GM12892 (cell line): Measurements from ENCODE around the gene KLLN.
"Not testable (repeated sequence)": the region's sequence is repeated elsewhere in the genome, so short reads cannot be mapped to it uniquely, and the experiment has no call there.

Experiments
- DNase-seq: peaks from one replicate; pipeline ENCODE4 v3.0.0; 2011; ENCODE audit not compliant: insufficient read length
- FAIRE-seq: peaks from 2 replicates; lab custom pipeline; 2011; peaks lifted over from hg19 to GRCh38; lab: Jason Lieb, UNC
- POLR2A ChIP-seq: IDR thresholded peaks from 2 replicates; pipeline ENCODE4 v1.6.1; 2011; ENCODE audit warnings: low read depth, low read length, control low read depth
- POLR2AphosphoS5 ChIP-seq: IDR thresholded peaks from 2 replicates; pipeline ENCODE4 v1.6.1; 2011; ENCODE audit warnings: low read depth, low read length, control low read depth
- TAF1 ChIP-seq: IDR thresholded peaks from 2 replicates; pipeline ENCODE4 v1.6.1; 2011; ENCODE audit warnings: low read depth, mild to moderate bottlenecking, control low read depth, low read length, borderline replicate concordance

The KLLN gene

DNA sequence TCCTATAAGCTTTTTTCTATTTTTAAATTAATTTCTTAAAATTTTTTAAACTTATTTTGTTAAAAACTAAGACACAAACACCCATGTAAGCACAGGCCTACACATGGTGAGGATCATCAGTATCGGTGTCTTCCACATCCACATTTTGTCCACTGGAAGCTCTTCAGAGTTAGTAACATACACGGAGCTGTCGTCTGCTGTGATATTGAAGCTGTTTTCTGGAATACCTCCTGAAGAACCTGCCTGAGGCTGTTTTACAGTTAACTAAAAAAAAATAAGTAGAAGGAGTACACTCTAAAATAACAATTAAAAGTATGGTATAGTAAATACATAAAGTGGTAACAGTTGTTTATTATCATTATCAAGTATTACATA is 17.7 kb downstream of the KLLN start:
- no peak for FAIRE-seq
- no peak for DNase-seq
- TF ChIP-seq POLR2A (no peak), POLR2AphosphoS5 (no peak), TAF1 (no peak)

DNA sequence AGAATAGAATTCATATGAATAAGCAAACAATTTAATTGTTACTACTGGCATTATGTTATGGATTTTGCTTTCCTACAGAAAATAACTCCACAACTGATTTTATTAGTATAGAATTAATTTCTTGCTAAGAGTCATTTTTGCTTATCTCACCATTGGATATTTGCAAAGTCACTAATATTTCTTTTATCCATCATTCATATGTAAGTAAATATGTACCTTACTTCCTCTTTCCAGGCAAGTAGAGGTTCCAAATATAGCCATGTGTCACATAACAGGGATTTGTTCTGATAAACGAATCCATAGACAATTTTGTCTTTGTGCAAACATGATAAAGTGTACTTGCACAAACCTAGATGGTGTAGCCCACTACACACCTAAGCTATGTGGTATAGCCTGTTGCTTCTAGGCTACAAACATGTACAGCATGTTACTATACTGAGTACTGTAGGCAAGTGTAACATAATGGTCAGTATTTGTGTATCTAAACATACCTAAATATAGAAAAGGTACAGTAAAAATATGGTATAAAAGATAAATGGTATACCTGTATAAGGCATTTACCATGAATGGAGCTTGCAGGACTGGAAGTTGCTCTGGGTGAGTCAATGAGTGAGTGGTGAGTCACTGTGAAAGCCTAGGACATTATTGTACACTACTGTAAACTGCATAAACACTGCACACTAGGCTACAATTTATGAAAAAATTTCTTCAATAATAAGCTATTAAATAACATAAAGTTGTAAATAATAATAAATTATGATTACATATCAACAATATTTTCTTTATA is 18.3 kb downstream of the KLLN start:
- no peak for FAIRE-seq
- DNase-seq = no peak
- TF ChIP-seq TAF1 (no peak), POLR2A (no peak)

DNA sequence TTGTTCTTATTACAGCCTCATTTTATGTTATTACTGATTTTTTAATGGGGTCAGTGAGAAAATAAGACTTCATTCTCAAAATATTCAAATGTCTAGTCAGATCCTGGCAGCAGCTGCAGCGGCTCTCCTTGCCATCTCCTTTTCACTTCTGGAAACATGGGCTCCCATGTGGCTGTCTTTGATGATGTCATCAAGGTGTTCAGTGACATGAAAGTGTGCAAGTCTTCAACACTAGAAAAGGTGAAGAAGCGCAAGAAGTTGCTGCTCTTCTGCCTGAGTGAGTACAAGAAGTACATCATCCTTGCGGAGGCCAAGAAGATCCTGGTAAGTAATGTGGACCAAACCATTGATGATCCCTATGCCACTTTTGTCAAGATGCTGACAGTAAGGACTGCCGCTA is 19.6 kb downstream of the KLLN start:
- no peak for TF ChIP-seq TAF1
- TF ChIP-seq POLR2AphosphoS5 = no peak
- TF ChIP-seq POLR2A = no peak
- DNase-seq = no peak
- no peak for FAIRE-seq

DNA sequence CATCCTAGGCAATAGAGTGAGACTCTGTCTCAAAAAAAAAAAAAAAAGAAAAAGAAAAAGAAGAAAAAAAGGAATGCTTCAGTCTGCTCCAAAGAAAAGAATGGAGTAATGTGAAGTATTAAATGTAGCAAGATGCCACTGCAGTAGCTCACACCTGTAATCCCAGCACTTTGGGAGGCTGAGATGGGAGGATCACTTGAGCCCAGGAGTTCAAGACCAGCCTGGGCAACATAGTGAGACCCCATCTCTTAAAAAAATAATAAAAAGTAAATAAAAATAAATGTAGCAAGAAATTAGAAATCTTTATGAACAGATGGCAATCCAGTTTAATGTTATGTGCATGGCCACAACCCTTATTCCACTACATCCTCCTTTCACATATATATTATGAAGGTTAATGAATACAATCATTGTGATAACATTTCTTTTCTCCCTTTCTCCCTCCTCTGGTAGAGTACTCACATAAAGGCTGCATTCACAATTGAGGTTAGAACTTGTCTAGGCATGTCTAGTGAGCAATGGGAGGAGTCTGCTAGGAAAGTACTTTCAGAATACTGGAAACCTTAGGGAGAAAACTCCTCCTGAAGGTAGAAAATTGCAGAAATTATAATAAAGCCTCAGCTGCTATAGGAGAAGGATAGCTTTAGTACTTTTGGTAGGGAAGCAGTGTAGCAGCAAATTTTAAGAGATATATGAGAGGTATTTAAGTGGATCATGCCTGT is 20.4 kb downstream of the KLLN start:
- TF ChIP-seq TAF1 (no peak), POLR2A (no peak), POLR2AphosphoS5 (no peak)
- DNase-seq = no peak
- no peak for FAIRE-seq

DNA sequence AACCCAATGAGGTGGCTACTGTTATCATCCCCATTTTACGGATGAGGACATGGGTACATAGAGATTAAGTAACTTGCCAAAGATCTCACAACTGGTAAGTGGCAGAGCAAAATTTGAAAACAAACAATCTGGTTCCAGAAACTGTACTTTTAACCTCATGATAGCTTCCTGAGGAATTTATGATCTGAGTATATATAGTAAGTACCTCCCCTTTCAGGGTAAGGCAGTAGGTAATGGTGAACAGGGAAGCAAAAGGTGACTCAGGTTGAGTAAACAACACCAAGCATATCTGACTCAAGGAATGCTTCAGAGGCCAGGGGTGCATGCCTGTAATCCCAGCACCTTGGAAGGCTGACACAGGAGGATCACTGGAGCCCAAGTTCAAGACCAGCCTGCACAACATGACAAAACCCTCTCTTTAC is 21.1 kb downstream of the KLLN start:
- TF ChIP-seq POLR2A (no peak), TAF1 (no peak), POLR2AphosphoS5 (no peak)
- FAIRE-seq (no peak), DNase-seq (no peak)

DNA sequence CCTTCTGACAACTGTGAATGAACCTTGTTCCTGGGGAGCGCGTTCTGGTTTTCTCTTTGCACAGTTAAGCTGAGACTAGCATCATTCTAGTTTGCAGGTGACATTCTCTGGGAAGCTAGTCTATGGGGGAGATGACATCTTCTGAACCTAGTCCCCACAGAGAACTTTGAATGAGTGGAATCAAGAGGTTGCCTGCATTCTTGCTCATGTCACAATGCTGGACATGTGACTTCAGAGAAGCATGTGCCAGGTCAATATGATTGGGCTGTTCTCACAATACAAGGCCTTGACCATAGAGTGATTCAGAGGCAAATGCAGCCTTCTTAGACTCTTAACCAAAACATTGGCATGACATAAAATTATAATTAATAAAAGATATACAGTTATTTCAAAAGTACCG is 22.1 kb downstream of the KLLN start:
- no peak for TF ChIP-seq POLR2A
- TF ChIP-seq POLR2AphosphoS5 = no peak
- DNase-seq (no peak), FAIRE-seq (no peak)

DNA sequence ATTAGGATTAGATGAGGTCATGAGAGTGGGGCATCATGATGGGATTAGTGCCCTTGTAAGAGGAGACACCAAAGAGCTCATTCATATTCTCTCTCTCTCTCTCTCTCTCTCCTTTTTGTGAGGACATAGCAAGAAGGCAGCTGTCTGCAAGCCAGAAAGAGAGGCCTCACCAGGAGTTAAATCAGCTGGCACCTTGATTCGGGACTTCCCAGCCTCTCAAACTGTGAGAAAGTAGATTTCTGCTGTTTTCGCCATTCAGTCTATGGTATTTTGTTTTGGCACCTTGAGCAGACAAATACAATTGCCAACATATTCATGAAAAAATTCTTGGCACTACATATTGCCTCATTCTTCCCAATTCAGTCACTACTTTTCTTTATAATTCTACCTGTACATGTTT is 24.7 kb downstream of the KLLN start:
- DNase-seq (no peak), FAIRE-seq (no peak)
- TF ChIP-seq POLR2A = no peak
- no peak for TF ChIP-seq TAF1
- TF ChIP-seq POLR2AphosphoS5 = no peak

DNA sequence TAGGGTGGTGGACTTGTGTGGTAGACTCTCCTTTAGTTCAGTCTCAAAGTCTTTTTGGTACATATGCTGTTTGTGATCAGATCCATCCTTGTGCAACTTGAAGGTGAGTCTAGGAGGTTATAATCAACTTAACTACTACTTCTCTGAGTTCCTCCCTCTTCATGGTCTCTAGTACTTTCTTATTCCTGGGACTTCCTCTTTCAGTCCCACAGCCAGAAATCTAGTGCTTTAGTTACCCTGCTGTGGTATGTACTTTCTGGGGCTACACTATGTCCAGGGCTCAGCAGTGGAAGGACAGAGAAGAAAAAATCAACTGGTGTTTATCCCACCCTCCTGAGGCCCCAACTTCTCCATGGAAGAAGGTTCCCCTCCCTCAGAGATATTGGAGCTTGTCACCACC is 25.9 kb downstream of the KLLN start:
- DNase-seq (no peak), FAIRE-seq (no peak)
- TF ChIP-seq POLR2AphosphoS5 = no peak
- TF ChIP-seq TAF1 = no peak
- TF ChIP-seq POLR2A = no peak

DNA sequence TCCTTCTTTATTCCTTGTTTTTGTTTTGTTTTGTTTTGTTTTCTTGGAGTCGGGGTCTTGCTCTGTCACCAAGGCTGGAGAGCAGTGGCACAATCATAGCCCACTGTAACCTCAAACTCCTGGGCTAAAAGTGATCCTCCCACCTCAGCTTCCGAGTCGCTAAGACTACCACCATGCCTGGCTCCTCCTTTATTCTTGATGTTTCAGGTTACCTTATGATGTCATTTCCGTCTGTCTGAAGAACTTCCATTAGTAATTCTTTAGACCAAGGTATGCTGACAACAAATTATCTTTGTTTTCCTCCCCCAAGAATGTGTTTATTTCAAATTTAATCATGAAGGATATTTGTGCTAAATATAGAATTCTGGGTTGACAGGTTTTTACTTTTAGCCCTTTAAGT is 27.2 kb downstream of the KLLN start:
- no peak for DNase-seq
- TF ChIP-seq TAF1 (no peak), POLR2A (no peak), POLR2AphosphoS5 (no peak)
- FAIRE-seq = no peak

DNA sequence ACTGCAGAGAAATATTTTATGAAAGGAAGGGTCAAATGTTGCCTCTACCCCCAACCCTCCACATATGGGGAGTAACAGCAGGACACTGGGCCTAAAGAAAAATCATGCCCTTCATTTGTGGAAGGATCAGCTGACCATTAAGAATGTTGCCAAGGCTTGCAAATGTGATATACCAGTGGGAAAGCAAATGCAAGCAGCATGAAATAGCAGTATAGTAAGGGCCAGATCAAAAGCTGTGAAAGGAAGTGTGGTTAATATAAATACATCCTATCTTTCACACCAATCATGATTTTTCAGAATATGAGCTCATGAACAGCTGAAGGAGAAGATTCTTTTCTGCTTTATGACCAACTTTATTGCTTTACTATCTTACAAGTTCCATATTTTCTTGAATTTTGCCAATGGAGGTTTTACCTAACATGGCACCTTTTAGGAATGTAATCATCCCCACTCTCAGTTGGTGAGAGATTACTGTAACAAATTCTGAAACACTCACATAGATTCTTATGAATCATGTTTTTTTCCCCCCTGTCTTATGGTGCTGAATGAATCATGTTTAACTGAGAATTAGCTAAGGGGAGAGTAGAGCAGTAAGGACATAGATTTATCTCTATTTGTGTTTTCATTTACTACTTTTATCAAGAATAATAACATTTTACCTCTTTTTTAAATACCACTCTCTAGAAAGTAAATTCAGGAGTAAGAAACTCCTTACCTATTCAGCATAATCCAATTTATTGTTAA is 33.2 kb downstream of the KLLN start:
- FAIRE-seq (no peak), DNase-seq (no peak)
- no peak for TF ChIP-seq POLR2AphosphoS5
- TF ChIP-seq TAF1 = no peak
- TF ChIP-seq POLR2A = no peak

DNA sequence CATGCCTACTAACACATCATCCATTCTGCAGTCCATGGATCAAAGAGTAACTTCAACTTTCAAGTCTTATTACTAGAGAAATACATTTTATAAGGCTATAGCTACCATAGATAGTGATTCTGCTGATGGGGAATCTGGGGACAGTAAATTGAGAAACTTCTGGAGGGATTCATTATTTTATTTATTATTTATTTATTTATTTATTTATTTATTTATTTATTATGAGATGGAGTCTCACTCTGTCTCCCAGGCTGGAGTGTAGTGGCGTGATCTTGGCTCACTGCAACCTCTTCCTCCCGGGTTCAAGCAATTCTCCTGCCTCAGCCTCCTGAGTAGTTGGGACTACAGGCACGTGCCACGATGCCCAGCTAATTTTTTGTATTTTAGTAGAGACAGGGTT is 34.3 kb downstream of the KLLN start:
- DNase-seq, FAIRE-seq: not testable (repeated sequence)

DNA sequence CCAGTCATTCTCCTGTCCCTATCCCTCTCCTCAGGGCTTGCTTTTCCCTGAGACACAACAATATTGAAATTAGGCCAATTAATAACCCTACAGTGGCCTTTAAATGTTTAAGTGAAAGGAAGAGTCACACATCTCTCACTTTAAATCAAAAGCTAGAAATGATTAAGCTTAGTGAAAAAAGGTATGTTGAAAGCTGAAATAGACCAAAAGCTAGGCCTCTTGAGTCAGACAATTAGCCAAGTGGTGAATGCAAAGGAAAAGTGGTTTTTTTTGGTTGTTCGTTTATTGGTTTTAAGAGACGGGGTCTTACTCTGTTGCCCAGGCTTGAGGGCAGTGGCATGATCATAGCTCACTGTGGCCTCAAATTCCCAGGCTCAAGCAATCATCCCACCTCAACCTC is 35.7 kb downstream of the KLLN start:
- TF ChIP-seq POLR2A = no peak
- no peak for TF ChIP-seq TAF1
- TF ChIP-seq POLR2AphosphoS5 = no peak
- DNase-seq (no peak), FAIRE-seq (no peak)
